Stimulated activated CD4-positive, alpha-beta T cell treated with anti-CD3 and anti-CD28 coated beads, Interleukin-4, amount 100 ng/mL, for 4 hours (primary cell): Measurements from ENCODE around the gene ZKSCAN1.
"Not testable (repeated sequence)": the region's sequence is repeated elsewhere in the genome, so short reads cannot be mapped to it uniquely, and the experiment has no call there.

Experiments
- DNase-seq, 2 experiments: peaks; one replicate each; pipeline ENCODE4 v3.0.0-alpha.2; 2020

The ZKSCAN1 gene

DNA sequence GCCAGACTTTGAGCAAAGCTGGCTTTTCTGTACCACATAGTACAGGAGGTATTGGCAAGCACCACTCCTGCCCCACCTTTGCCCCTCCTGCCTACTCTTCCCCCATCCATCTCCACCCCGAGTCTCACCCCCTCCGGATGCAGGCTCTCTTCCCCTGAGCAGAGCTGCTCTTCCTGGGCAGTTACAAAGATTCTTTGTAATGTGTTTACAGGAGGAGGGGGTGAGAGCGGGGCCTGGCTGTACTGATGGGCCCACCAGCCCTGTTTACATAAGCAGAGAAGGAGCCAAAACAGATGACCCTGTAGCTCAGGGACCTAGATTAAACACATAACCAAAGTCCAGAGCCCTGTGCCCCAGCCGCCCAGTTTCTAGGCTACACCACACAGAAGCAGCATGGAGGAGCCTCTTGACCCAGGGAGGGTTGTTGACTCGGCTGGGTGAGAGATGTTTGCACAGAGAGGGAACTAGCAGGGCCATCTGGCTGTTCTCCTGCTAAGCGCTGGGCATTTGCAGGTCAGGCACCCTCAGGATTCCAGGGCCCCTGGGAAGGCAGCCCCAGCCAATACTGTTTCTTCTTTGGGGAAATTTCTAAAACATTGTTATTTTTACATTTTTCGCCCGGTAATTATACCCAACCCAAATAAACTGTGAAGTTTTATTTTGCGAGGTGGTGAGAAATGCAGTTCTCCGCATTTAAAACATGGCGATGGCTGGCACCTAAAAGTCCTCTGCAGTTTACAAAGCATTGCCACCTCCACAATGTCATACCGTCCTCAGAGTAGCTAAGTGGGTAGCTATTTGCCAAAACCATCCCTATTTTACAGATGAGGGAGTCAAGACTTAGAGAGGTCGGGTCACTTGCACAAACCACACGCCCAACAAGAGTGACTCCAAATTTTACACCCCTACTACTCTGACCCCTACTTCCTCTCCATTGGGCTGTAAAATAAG is 11.4 kb upstream of the ZKSCAN1 start:
- DNase-seq, result no peak

DNA sequence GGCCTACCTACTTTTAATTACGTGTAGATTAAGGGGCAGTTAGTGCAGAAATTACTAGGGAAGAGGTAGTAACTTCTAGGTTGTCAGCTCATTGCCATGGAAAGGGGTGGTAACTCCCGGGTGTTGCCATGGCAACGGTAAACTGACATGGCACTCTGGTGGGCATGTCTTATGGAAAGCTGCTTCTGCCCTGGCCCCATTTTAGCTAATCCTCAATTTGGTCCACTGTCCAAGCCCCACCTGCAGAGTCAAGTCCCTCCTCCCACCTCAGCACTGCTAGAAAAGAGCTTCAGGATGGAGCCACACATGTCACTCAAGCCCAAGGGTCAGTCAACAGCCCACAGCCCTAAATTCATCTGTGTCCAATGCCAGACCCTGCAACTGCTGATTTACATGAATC is 7.5 kb upstream of the ZKSCAN1 start:
- DNase-seq, result no peak

DNA sequence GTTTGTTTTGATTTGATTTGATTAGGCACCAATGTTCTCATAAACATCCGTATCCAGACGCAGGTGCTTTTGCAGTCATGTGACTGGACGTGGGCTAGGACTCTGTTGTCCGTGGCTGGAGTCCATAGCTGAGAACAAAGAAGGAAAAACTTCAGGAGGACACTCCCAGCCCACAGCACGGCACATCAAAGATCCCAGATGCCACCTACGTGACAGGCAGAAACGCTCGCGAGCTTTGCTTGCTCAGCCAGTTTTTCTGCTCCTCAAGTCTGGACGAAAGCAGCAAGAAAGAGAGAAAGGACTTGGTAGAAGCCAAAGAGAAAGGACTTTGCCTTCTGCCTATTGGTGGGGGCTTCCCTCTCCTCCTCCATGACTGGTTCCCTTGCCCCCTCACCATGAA is 6.9 kb upstream of the ZKSCAN1 start:
- DNase-seq, result no peak

DNA sequence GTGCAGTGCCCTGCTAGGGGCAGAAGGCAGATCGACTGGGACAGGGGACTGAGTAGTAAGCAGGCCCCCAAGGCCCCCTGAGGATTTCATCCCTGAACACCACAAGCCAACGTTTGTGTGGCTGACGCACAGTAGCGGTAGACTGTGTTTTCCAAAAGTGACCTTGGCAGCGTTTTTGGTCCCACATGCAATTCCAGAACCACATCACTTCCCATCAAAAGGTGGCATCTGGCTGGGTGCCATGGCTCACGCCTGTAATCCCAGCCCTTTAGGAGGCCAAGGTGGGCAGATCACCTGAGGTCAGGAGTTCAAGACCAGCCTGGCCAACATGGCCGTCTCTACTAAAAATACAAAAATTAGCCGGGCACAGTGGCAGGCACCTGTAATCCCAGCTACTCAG is 5.4 kb upstream of the ZKSCAN1 start:
- not testable (repeated sequence) for DNase-seq

DNA sequence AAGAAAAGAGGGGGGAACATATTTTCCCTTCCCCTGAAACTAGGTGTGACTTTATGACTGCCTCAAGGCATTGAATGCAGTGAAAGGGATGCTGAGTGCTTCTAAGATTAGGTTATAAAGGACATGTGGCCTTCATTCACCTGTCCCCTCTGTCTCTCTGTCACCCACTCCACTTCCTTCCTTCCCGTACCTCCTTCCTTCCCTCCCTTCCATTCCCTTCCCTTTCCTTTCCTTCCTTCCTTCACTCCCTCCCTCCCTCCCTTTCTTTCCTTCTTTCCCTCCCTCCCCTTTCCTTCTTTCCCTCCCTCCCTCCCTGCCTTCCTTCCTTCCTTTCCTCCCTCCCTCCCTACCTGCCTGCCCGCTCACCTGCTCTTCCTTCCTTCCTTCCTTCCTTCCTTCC is 4.5 kb upstream of the ZKSCAN1 start:
- DNase-seq, result no peak

DNA sequence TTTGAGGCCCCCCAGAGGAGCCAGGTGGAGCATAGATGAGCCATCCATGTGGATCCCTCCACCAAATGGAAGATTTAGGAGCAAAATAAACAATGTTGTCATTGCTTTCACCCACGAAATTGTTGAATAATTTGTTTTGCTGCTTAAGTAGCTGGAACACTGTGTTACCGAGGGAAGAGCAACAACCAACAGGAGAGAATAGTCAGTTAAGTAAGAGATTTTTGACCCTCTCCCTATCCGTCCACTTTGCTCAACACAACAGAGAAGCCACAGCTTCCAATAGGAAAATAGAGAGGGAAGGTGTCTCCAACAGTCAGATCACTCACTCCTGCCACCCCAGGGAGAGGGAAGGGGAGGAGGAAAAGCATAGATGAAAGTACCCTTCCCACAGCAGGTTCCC is 3.9 kb upstream of the ZKSCAN1 start:
- DNase-seq, result no peak

DNA sequence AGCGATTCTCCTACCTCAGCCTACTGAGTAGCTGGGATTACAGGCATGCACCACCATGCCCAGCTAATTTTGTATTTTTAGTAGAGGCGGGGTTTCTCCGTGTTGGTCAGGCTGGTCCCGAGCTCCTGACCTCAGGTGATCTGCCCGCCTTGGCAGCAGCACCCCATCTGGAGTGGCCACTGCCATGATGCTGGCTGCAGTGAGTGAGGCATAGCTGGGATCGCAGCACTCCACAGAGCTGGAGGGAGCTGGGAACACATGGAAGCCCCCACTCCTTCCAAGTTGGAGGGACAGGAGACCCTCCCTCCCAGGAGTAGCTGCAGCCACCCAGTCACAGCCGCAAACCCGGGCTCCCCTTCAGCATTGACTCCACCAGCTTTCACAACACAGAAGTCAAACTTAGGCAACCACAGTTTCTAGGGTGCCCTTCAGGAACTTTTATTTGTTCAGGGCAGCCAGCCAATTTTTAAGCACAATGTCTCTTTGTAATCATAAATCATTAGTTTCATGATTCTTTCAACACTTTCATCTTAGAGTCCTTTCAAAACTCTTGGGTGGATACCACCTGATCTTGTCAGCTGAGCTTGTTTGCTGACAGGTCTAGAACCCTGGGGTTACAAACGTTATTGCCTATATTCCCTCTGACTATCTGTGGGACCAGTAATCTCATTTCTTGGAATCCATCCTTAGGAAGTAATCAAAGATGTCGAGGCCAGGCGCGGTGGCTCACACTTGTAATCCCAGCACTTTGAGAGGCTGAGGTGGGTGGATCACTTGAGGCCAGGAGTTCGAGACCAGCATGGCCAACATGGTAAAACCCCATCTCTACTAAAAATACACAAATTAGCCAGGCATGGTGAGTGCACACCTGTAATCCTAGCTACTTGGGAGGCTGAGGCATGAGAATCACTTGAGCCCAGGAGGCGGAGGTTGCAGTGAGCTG is 2.7 kb upstream of the ZKSCAN1 start:
- DNase-seq, result not testable (repeated sequence)

DNA sequence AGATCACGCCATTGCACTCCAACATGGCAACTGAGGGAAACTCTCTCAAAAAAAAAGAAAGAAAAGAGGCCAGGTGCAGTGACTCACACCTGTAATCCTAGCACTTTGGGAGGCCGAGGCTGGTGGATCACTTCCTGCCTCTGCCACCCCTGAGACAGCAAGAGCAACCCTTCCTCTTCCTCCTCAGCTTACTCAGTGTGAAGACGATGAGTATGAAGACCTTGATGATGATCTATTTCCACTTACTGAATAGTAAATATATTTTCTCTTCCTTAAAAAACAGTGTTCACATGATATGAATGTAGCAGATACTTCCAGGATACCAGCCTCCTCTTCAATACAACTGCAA is 2.1 kb upstream of the ZKSCAN1 start:
- DNase-seq, result peak; percentile 21 to 60

DNA sequence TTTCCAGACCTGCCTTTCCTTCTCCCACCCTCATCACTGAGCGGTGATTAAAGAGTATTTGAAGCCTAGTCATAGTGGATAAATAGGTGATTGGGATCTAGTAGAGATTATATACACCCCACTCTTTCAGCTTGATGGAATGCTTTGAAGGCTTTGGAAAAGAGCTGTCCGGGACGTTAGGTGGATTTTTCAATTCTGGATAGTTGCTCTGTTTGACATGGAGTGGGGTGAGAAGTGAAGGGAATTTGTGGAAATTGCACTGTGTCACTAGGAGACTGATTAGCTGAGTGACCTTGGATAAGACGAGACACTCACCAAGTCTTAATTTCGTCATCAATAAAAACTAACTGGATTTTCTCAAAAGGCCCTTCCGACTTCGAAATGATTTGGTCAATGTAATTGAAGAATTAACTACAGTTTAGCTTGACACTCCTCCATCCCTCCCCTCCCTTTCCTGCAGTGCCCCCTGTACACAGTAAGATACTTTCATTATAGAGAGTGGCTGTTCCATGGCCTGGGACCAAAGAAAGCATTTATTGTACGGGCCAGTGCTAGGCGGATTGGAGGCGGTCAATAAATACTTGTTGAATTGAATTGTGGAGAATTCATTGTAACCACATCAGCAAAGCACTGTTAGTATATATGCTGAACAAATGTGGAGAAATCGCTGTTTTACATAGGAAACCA is 962 bp downstream of the ZKSCAN1 start:
- no peak for DNase-seq

DNA sequence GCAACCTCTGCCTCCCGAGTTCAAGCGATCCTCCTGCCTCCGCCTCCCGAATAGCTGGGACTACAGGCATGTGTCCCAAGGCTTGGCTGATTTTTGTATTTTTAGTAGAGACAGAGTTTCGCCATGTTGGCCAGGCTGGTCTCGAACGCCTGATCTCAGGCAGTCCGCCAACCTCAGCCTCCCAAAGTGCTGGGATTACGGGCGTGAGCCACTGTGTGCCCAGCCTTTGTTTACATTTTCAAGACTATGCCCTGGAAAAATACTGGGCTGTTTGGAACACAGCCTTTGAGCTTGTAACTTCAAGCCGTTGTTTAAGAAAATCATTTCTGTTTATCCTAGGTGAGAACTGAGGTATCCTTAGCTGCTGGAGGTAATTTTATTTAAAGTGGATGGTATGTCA is 1.9 kb downstream of the ZKSCAN1 start:
- DNase-seq, result no peak

DNA sequence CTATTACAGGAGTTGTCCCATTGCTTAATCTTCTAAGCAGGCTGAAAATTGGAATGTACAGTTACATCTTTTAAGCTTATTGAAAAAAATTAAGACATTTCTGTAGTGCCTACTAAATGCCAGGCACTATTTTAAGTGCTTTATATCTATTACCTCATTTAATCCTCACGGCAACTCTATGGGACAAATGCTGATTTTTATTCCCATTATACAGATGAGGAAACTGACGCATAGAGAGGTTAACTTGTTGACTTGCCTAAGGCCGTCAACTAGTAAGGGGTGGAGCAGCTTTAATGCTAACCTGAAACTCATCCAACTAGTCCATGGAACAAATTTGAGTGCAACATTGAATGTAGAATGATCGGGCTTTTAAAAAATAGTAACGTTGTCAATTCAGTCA is 2.5 kb downstream of the ZKSCAN1 start:
- no peak for DNase-seq

DNA sequence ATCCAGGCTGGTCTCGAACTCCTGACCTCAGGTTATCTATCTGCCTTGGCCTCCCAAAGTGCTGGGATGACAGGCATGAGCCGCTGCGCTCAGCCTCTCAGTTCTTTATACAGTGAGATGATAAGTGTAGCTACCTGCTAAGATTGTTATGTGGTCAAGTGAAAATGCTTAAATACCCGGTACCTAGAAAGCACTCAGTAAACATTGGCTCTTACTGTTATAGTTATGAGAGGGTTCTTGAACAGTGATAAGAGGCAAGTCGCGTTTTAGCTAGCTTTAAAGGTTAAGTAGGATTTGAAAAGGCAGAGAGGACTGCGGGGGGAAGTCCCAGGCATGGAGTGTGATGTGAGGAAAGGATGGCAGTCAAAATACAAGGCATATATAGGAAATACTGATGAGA is 4.5 kb downstream of the ZKSCAN1 start:
- DNase-seq, result no peak

DNA sequence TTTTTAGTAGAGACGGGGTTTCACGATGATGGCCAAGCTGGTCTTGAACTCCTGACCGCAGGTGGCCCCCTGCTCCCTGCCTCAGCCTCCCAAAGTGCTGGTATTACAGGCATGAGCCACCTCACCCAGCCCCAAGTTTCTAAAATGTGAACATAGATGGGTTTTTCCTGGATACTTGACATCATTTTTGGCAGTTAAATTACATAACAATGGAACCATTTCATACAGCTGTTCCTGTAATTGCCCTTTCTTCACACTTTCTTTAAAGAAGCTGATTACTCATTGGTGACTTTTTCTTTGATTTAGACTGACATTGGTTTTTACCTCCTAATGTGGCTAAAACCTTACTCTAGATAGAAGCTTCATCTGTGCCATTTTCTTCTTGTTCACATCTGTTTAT is 5.9 kb downstream of the ZKSCAN1 start:
- DNase-seq, result no peak

DNA sequence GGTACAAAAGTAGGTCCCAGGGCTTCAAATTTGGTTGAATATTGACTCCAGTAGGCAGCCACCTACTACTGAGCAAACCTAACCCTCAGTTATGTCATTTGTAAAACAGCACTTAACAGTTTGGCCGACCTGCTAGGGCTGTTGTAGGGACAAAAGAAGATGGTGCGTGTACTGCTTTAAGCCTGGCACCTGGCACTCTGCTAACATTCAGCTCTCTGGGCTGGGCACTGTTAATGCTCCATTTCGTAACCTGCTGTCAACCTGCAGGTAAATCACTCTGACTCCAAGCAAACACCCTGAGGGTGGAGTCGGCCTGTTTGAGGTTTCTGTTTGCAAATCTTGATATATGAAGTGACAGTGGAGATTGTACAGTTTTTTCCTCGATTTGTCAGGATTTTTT is 7.2 kb downstream of the ZKSCAN1 start:
- no peak for DNase-seq

DNA sequence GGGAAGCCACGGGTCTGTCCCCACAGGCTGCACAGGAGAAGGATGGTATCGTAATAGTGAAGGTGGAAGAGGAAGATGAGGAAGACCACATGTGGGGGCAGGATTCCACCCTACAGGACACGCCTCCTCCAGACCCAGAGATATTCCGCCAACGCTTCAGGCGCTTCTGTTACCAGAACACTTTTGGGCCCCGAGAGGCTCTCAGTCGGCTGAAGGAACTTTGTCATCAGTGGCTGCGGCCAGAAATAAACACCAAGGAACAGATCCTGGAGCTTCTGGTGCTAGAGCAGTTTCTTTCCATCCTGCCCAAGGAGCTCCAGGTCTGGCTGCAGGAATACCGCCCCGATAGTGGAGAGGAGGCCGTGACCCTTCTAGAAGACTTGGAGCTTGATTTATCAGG is 8.1 kb downstream of the ZKSCAN1 start:
- no peak for DNase-seq

DNA sequence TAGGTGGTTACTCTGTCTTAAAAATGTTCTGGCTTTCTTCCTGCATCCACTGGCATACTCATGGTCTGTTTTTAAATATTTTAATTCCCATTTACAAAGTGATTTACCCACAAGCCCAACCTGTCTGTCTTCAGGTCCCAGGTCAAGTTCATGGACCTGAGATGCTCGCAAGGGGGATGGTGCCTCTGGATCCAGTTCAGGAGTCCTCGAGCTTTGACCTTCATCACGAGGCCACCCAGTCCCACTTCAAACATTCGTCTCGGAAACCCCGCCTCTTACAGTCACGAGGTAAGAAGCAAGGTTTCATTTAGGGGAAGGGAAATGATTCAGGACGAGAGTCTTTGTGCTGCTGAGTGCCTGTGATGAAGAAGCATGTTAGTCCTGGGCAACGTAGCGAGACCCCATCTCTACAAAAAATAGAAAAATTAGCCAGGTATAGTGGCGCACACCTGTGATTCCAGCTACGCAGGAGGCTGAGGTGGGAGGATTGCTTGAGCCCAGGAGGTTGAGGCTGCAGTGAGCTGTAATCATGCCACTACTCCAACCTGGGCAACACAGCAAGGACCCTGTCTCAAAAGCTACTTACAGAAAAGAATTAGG is 8.7 kb downstream of the ZKSCAN1 start:
- DNase-seq, result no peak

DNA sequence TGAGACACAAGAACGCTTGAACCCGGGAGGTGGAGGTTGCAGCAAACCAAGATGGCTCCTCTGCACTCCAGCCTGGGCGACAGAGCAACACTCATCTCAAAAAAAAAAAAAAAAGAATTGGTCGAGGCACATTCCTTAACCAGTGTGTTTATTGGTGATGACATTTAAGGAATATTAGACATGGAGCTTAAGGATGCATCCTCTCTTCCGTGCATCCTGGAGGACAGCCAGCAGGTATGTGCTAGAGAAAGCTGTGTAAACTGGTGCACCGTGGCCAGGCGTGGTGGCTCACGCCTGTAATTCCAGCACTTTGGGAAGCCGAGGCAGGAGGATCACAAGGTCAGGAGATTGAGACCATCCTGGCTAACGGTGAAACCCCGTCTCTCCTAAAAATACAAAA is 11.8 kb downstream of the ZKSCAN1 start:
- no peak for DNase-seq

DNA sequence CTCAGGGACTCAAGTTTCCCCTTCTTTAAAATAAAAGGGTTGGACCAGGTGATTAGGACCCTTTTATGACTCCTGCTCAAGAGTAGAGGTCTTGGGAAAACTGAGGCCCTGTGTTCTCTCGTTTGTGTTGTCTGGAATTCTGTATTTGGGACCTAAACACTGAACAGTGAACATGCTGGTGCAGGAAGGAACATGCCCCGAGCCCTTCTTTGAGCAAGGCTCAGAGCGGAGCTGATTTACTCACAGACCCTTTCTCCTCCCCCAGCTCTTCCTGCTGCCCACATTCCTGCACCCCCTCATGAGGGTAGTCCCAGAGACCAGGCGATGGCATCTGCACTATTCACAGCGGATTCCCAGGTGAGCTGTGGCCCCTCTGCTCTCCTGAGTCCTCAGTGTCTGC is 14.2 kb downstream of the ZKSCAN1 start:
- no peak for DNase-seq

DNA sequence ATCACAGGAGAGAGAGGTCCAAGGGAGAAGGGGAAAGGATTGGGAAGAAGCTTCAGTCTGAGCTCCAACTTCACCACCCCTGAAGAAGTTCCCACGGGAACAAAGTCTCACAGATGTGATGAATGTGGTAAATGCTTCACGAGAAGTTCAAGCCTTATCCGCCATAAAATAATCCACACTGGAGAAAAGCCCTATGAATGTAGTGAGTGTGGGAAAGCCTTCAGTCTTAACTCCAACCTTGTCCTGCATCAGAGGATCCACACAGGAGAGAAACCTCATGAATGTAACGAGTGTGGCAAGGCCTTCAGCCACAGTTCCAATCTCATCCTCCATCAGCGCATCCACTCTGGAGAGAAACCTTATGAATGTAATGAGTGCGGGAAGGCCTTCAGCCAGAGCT is 18.1 kb downstream of the ZKSCAN1 start:
- DNase-seq, result no peak

DNA sequence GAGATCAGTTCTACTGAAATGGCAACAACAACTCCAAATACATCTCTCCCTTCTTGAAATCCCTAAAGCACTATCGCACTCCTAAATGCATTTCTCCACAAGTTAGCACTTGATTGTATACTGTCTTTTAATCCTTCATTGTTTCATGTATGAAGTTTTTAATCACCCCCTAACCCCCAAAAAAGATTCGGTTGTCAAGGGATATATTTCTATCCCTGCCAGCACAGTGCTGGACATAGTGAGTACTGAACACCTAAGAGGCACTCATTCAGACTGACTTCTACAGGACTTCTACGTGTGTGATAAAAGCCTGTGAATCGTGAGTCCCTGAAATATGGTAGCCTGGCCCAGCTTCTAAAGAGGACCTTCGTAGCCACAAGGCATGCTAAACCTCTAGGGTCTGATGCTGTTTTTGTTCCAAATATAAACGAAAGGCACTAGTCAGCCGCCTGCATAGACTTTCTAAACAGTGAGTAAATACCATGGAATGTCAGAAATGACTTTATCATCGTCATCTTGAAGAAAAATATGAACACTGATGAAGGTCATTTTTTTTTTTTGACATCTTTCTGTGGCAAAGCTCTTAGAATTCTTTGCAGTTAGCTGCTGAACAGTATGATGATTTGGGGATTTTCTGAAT is 19.6 kb downstream of the ZKSCAN1 start:
- DNase-seq, result no peak

DNA sequence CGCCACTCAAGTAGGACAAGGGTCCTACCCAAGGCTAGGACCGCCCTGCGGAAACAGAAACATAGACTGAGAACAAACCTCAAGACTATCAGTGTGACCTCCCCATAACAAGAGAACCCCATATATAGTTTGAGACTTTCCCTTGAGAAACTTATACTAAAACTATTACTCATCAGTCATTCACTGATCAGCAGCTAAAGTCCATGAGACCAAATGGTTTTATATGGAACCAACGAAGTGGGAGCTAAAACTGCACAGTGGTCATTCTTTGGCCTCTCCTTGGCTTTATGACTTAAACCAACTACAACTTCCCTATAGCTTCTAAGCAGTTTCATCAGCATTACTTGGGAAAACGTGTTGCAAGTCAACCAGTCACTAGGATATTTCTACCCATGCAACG is 20.5 kb downstream of the ZKSCAN1 start:
- DNase-seq, result no peak

DNA sequence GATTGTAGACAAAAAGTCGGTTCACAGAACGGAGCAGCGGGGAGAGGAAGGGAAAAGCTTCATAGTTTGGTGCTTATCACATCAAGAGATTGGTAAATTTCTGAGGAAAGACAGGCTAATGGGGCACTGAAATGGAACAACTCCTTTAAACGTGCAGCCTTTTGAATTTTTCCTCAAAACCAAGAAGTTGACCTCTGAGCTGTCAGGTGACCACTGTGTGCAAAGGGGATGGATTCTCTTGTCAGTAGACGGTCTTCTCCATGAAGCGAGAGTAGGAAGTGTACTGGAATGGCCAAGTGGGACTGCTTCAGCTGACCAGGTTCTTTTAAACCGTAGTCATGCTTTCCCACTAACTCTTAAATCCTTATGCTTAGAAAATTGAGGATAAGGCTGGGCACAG is 22.9 kb downstream of the ZKSCAN1 start:
- no peak for DNase-seq
